ENCODE measurements around the gene GOLT1A. TPM values are rescaled to one million over a fixed set of nuclear protein-coding genes. Genes with fewer than 3 reads are reported as not detected.

Gene GOLT1A
- total and polyA plus RNA-seq, 4 donors: 14.1 to 103 (median 52.7) TPM

DNA sequence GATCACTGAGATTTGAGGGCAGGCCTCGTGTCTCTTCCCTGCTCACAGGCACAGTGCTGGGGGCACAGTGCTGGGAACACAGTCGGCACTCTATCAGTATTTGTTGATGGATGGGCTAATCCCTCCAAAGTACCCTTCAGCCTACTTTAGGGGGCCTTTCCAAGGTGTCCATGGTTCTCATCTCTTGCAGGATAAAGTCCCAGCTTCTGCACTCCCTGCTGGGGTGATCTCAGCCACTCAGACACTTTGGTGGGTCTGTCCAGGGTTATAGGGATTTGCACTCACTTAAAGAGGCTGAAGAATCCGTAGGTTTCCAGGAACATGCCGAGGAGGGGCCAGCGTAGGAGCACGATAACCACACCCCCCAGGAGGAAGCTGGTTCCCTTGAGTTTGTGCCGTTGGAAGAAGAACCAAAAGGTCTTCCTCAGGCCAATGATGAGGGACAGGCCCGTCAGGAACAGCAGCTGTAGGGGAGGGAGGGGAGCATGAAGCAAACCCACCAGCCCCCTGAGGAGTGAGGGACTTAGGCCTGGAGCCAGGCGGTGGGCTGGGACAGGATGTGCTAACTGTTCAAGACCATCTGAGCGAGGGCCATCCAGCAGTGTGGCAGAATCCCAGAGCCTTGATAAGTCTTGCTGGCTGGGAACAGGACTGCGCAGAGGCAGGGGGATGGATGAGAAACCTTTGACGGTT, 12.3 kb downstream of the GOLT1A start:
- DNase-seq (ENCODE audit: low spot score): no peak
- no peak overlapping the region for H3K4me3 ChIP-seq (ENCODE audit: low read depth in 1 of 3, low read length in 3 of 3)
- no peaks in the 10 kb centered on the region for H3K9me3 ChIP-seq (ENCODE audit: control insufficient read depth in 4 of 4, low read length in 3 of 4)
- no peaks in the 10 kb centered on the region for H3K27me3 ChIP-seq (ENCODE audit: control insufficient read depth in 4 of 4, insufficient read depth in 4 of 4, low read length in 3 of 4)
- TF ChIP-seq NR2F2 (IDR thresholded peaks at IDR 0.05): no peak
- TF ChIP-seq, protein P1, sequence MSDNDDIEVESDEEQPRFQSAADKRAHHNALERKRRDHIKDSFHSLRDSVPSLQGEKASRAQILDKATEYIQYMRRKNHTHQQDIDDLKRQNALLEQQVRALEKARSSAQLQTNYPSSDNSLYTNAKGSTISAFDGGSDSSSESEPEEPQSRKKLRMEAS (IDR thresholded peaks at IDR 0.05): no peak
- no peak for TF ChIP-seq HNF4G (IDR thresholded peaks at IDR 0.05)
- no peak for TF ChIP-seq FOXA2 (IDR thresholded peaks at IDR 0.05)
- no peak for TF ChIP-seq GABPA (IDR thresholded peaks at IDR 0.05 in 1 of 2, conservative IDR thresholded peaks at IDR 0.05 in 1 of 2)
- no peak for TF ChIP-seq SP1 (IDR thresholded peaks at IDR 0.05)
- TF ChIP-seq JUND (IDR thresholded peaks at IDR 0.05): no peak
- no peak for TF ChIP-seq YY1 (IDR thresholded peaks at IDR 0.05)
- TF ChIP-seq CTCF (IDR thresholded peaks at IDR 0.05; ENCODE audit: low read depth, low read length, missing input control): no peak
- no peak for TF ChIP-seq HNF4A (conservative IDR thresholded peaks at IDR 0.05)
- TF ChIP-seq TAF1 (conservative IDR thresholded peaks at IDR 0.05): no peak
- no peak for TF ChIP-seq EGR1 (IDR thresholded peaks at IDR 0.05; ENCODE audit: low read depth in 2 of 2)
- H3K9ac ChIP-seq (ENCODE audit: low read depth in 1 of 2, low read length in 2 of 2): no peak overlapping the region
- H3K27ac ChIP-seq (ENCODE audit: low read depth in 1 of 2, low read length in 2 of 2): no peak overlapping the region
- H3K36me3 ChIP-seq (ENCODE audit: control insufficient read depth in 4 of 4, insufficient read depth in 3 of 4, low read depth in 1 of 4, low read length in 3 of 4): peaks cover 0 to 2% (median 0%) of the 10 kb centered on the region in 4 donors
- 90% methylated on average over 12 of the region's 12 CpGs for WGBS
- H3K4me1 ChIP-seq (ENCODE audit: control insufficient read depth in 4 of 4, insufficient read depth in 4 of 4, low read length in 3 of 4): peaks cover 2 to 11% (median 9%) of the 10 kb centered on the region in 4 donors

DNA sequence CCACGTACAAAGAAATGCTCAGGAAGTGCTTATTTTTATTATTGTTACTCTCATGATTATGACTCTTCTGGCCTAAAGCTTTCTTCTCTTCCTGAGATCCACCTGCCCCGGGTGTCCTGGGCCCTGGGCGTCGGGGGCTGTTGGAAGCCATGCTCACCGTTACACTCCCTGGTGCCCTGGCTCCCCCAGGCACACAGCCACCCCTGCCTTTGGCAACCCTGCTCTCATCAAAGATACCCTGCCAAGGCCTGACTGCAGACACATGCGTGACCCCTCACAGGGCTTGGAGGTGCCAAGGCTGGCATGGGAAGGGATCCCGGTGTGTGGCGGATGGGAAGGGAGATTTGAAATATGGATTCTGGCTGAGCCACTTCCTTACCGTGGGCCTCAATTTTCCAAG, 14.2 kb downstream of the GOLT1A start:
- H3K27ac ChIP-seq (ENCODE audit: low read depth in 1 of 2, low read length in 2 of 2): no peak overlapping the region
- peaks cover 0 to 2% (median 0%) of the 10 kb centered on the region in 4 donors for H3K36me3 ChIP-seq (ENCODE audit: control insufficient read depth in 4 of 4, insufficient read depth in 3 of 4, low read depth in 1 of 4, low read length in 3 of 4)
- WGBS: 82% methylated on average over 9 of the region's 9 CpGs
- peaks cover 0 to 2% (median 0%) of the 10 kb centered on the region in 4 donors for H3K4me1 ChIP-seq (ENCODE audit: control insufficient read depth in 4 of 4, insufficient read depth in 4 of 4, low read length in 3 of 4)
- H3K9me3 ChIP-seq (ENCODE audit: control insufficient read depth in 4 of 4, low read length in 3 of 4): no peaks in the 10 kb centered on the region
- no peak overlapping the region for H3K4me3 ChIP-seq (ENCODE audit: low read depth in 1 of 3, low read length in 3 of 3)
- no peaks in the 10 kb centered on the region for H3K27me3 ChIP-seq (ENCODE audit: control insufficient read depth in 4 of 4, insufficient read depth in 4 of 4, low read length in 3 of 4)
- no peak for DNase-seq (ENCODE audit: low spot score)
- TF ChIP-seq, protein P2, sequence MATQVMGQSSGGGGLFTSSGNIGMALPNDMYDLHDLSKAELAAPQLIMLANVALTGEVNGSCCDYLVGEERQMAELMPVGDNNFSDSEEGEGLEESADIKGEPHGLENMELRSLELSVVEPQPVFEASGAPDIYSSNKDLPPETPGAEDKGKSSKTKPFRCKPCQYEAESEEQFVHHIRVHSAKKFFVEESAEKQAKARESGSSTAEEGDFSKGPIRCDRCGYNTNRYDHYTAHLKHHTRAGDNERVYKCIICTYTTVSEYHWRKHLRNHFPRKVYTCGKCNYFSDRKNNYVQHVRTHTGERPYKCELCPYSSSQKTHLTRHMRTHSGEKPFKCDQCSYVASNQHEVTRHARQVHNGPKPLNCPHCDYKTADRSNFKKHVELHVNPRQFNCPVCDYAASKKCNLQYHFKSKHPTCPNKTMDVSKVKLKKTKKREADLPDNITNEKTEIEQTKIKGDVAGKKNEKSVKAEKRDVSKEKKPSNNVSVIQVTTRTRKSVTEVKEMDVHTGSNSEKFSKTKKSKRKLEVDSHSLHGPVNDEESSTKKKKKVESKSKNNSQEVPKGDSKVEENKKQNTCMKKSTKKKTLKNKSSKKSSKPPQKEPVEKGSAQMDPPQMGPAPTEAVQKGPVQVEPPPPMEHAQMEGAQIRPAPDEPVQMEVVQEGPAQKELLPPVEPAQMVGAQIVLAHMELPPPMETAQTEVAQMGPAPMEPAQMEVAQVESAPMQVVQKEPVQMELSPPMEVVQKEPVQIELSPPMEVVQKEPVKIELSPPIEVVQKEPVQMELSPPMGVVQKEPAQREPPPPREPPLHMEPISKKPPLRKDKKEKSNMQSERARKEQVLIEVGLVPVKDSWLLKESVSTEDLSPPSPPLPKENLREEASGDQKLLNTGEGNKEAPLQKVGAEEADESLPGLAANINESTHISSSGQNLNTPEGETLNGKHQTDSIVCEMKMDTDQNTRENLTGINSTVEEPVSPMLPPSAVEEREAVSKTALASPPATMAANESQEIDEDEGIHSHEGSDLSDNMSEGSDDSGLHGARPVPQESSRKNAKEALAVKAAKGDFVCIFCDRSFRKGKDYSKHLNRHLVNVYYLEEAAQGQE (IDR thresholded peaks at IDR 0.05): no peak
- TF ChIP-seq TAF1 (conservative IDR thresholded peaks at IDR 0.05) (no peak), FOXA1 (IDR thresholded peaks at IDR 0.05) (no peak), RXRA (IDR thresholded peaks at IDR 0.05) (no peak), FOXA2 (IDR thresholded peaks at IDR 0.05) (no peak), RAD21 (IDR thresholded peaks at IDR 0.05) (no peak)
- TF ChIP-seq, protein P3, sequence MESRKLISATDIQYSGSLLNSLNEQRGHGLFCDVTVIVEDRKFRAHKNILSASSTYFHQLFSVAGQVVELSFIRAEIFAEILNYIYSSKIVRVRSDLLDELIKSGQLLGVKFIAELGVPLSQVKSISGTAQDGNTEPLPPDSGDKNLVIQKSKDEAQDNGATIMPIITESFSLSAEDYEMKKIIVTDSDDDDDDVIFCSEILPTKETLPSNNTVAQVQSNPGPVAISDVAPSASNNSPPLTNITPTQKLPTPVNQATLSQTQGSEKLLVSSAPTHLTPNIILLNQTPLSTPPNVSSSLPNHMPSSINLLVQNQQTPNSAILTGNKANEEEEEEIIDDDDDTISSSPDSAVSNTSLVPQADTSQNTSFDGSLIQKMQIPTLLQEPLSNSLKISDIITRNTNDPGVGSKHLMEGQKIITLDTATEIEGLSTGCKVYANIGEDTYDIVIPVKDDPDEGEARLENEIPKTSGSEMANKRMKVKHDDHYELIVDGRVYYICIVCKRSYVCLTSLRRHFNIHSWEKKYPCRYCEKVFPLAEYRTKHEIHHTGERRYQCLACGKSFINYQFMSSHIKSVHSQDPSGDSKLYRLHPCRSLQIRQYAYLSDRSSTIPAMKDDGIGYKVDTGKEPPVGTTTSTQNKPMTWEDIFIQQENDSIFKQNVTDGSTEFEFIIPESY (IDR thresholded peaks at IDR 0.05): no peak
- no peak overlapping the region for H3K9ac ChIP-seq (ENCODE audit: low read depth in 1 of 2, low read length in 2 of 2)
